K562 treated with DMSO at 1 percent for 48 hours (cell line): ENCODE data around the gene TTC24. TPM values are rescaled to one million over a fixed set of nuclear protein-coding genes. Genes with fewer than 3 reads are reported as not detected.

Experiments
- total RNA-seq: library from RNA; unstranded; fragments of 300-600 nt; gene quantifications from 2 replicates; pipeline ENCODE4 v1.2.3, GENCODE V29; 2022; ENCODE audit warnings: low replicate concordance; ENCODE audit errors: extremely low read depth

Gene TTC24
- total RNA-seq = not detected in 2 replicates

DNA sequence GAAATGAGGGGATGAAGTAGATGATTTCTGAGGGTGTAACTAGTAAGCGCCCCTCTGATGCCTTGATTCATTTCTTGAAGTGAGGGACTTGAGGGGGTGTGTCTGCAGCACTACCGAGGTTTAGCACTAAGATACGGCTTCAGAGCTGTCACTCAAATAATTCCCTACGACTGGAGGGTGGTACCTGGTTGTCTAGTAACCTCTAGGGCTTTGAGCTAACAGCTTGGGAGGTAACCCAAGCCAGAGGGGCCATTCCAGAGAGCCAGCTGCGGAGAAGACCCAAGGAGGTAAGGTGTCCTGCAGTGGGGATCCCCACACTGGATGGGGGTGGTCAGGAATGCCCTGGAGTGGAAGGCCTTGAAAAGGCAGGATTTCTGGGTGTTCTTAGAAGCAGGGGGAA, at the start of gene TTC24:
TSS of gene TTC24 (plus strand) at position 252 of the 400 bp plus-strand sequence. CDS start 1,642 bp downstream, outside the sequence.

DNA sequence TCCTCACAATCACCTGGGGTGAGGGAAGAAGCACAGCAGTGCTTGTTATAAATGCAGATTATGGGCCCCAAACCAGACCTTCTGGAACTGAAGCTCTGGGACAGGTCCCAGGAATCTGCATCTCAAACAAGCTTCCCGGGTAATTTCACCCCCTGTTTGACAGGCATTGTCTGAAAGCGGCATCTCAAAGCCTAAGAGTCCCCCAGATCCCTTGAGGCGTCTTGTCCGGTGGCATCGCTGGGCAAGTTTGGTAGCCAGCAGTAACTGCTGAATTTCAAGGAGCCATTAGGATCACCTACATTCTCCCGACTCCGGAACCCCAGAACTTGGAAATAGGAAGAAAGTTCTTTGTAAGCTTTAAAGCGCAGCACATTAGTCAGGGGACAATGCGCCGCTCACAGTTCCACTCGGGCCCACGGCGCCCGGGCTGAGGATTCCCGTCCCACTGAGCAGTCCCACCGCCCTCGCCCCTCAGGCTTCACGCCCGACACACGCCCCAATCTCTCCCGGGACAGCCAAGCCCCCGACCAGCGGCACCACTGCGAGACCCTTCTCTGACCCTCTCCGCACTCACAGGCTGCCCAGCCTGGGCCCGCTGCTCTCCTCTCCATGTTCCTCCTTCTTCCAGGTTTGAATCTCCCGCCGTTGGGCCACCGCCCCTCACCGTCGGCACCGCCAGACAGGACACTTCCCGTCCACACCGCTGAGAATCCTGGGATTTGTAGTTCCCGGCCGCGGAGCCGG, 7.4 kb upstream of the TTC24 start, which contains the start of gene IQGAP3:
TSS of gene IQGAP3 (minus strand) at position 647 of the 744 bp plus-strand sequence. CDS start at position 611, 36 bp downstream.

DNA sequence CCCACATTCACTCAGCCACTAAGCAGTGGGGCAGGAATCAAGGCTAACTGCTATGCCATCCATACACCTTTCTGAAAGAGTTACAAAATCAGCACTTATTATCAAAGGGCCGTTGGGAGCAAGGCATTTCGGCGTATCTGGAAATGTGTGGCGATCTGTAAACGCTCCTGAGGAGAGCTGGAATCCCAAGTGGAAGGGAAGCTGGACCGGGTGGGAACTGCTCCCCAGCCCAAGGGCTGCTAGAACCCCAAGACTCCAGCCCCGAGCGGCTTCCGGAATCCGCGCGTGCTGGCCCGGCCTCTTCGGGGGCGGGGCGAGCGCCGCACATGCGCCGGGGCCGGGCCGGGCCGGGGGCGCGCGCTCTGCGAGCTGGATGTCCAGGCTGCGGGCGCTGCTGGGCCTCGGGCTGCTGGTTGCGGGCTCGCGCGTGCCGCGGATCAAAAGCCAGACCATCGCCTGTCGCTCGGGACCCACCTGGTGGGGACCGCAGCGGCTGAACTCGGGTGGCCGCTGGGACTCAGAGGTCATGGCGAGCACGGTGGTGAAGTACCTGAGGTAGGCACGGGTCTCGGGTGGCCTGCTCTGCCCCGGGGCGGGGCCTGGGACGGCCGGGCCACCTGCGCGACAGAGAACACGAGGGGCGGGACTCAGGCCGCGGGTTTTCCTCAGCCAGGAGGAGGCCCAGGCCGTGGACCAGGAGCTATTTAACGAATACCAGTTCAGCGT, 12.1 kb downstream of the TTC24 start, which contains the start of gene NAXE:
TSS of gene NAXE (plus strand) at position 345 of the 726 bp plus-strand sequence. CDS start at position 374, 29 bp downstream.

DNA sequence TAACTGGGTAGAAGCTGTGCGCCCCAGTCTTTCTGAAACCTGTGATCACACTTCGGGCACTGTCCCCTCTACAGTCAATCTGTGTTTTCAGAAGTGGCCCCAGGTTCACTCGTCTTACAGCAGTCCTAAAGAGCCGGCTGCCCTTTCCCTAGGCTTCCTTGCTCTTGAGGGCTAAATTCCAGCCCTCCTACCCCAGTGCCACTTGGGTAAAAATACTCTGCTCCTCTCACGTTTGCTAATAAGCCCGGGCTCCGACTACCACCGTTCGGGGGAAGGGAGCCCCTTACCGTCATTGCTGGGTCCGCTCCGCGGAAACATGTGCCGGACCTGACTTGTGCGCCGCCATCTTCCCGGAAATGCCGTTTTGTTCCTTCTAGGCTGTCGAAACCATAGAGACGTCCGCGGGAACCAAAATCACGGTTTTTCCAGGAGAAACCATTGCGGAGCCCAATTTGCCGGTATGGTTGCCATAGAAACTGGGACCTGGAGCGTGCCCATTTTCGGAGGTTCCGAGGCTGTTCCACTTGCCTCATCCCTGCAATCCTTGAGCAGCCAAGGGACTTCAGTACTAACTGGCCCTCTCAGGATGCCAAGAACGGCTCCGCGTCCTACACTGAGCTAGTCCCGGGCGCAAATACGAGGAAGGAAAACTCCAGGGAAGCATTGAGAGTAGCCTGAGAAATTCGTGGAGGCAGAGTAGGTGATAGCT, 21.8 kb downstream of the TTC24 start, which contains the start of gene GPATCH4:
TSS of gene GPATCH4 (minus strand) at position 358 of the 709 bp plus-strand sequence.

DNA sequence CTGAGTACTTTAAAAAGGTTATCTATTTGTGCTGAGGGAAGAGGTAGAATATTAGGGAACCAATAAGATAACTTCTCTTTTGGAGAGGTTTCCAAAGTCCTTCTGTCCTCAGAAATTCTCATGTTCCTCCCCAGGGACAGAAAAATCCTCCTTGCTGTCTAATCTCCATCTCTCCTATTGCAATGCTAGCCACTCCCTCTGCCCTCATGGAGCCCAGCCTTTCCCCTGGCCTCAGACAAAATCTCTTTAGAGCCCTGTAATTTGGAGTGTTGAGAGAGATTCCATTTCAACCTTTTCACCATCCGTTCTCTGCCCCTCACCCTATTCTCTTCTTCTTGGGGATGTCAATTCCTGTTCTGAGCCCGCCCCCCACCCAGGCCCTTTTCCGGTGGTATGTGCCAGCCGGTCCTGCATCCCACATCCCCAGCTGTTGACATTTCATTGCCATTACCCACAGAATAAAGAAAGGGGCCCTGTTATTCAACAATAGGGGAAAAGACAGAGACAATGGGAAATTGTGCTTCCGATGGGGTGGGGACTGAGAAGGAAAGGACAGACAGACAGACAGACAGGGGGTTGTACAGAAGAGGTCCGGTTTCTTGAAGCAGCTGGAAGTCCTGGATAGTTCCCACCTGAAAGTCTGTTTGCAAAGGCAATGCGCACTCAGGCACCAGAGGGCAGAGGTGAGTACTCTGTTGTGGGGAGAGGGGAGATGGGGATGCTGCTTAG, 39.5 kb downstream of the TTC24 start, which contains the start of gene HAPLN2:
TSS of gene HAPLN2 (plus strand) at position 563 of the 729 bp plus-strand sequence. CDS start 4,076 bp downstream, outside the sequence.

Other genes with a start within 250 kb of the TTC24 start
- gene CCT3, start 241.4 kb upstream of the TTC24 start, total RNA-seq = 1,364 TPM in 1 of 2 replicates, not detected in the other
- gene TSACC, start 241.2 kb upstream of the TTC24 start, total RNA-seq = not detected in 2 replicates
- gene RHBG, start 210.5 kb upstream of the TTC24 start, total RNA-seq = not detected in 2 replicates
- not detected in 2 replicates for gene MEF2D, start 78.9 kb upstream of the TTC24 start, total RNA-seq
- gene IQGAP3, start 7.2 kb upstream of the TTC24 start, total RNA-seq = not detected in 2 replicates
- gene NAXE, start 12.1 kb downstream of the TTC24 start, total RNA-seq = not detected in 2 replicates
- not detected in 2 replicates for gene GPATCH4, start 21.8 kb downstream of the TTC24 start, total RNA-seq
- not detected in 2 replicates for gene HAPLN2, start 39.7 kb downstream of the TTC24 start, total RNA-seq
- gene BCAN, start 62.4 kb downstream of the TTC24 start, total RNA-seq = not detected in 2 replicates
- not detected in 2 replicates for gene NES, start 97.7 kb downstream of the TTC24 start, total RNA-seq
- not detected in 2 replicates for gene CRABP2, start 125.9 kb downstream of the TTC24 start, total RNA-seq
- gene METTL25B, start 148.7 kb downstream of the TTC24 start, total RNA-seq = not detected in 2 replicates
- gene ISG20L2, start 149.0 kb downstream of the TTC24 start, total RNA-seq = not detected in 2 replicates
- not detected in 2 replicates for gene MRPL24, start 161.4 kb downstream of the TTC24 start, total RNA-seq
- not detected in 2 replicates for gene HDGF, start 172.0 kb downstream of the TTC24 start, total RNA-seq
- not detected in 2 replicates for gene PRCC, start 187.8 kb downstream of the TTC24 start, total RNA-seq
- gene SH2D2A, start 237.1 kb downstream of the TTC24 start, total RNA-seq = not detected in 2 replicates